Peyer's patch (tissue), 4 donors: ENCODE data around the gene PRR20G.

Source experiments
- CTCF ChIP-seq, 6 experiments: fragments of 450-650 bp in 4 of 6; fragments of 200-600 bp in 2 of 6; sonication (generic) in 1 of 6; IDR thresholded peaks; one replicate each; pipeline ENCODE4 v1.5.1; 2017 to 2019; ENCODE audit warnings: antibody characterized with exemption in 6 of 6, mild to moderate bottlenecking in 3 of 6, moderate library complexity in 1 of 6
- POLR2A ChIP-seq, 2 donors: fragments of 450-650 bp; IDR thresholded peaks; one replicate each; pipeline ENCODE4 v1.5.1; 2017; ENCODE audit warnings: antibody characterized with exemption in 2 of 2, mild to moderate bottlenecking in 2 of 2, moderate library complexity in 2 of 2

GRCh38 chr3:127296166-127296565, 8.3 kb upstream of the PRR20G start:
- TF ChIP-seq CTCF (IDR thresholded peaks at IDR 0.05), result no peak
- no peak for TF ChIP-seq POLR2A (IDR thresholded peaks at IDR 0.05)
